Neural crest cell (in vitro differentiated cells): Measurements from ENCODE around the gene TPM2. TPM values are rescaled to one million over a fixed set of nuclear protein-coding genes. Genes with fewer than 3 reads are reported as not detected.

ENCODE experiments used
- DNase-seq: peaks from one replicate; pipeline ENCODE4 v3.0.0; 2021; ENCODE audit warnings: low read depth, mixed read lengths, low spot score
- H3K27ac Mint-ChIP-seq: one replicate; pipeline ENCODE4 v1.8.0; 2021; ENCODE audit warnings: mild to moderate bottlenecking, mixed read lengths; ENCODE audit not compliant: unreplicated experiment
- H3K27me3 Mint-ChIP-seq: 2 replicates; pipeline ENCODE4 v1.8.0; 2021; ENCODE audit warnings: low read depth, mild to moderate bottlenecking, mixed read lengths
- H3K36me3 Mint-ChIP-seq: 2 replicates; pipeline ENCODE4 v1.8.0; 2021; ENCODE audit warnings: low read depth, mild to moderate bottlenecking, mixed read lengths
- H3K4me1 Mint-ChIP-seq: 2 replicates; pipeline ENCODE4 v1.8.0; 2021; ENCODE audit warnings: mixed read lengths
- H3K4me3 Mint-ChIP-seq: one replicate; pipeline ENCODE4 v1.8.0; 2021; ENCODE audit warnings: mild to moderate bottlenecking, mixed read lengths
- H3K9me3 Mint-ChIP-seq: 2 replicates; pipeline ENCODE4 v1.8.0; 2021; ENCODE audit warnings: mixed read lengths
- CTCF ChIP-seq: fragments of 200-600 bp; sonication (generic); conservative IDR thresholded peaks from 2 replicates; pipeline ENCODE4 v1.5.0; 2021; ENCODE audit warnings: antibody characterized with exemption, mild to moderate bottlenecking
- long read RNA-seq: library from polyadenylated mRNA; unstranded; transcript quantifications from one replicate; pipeline ENCODE4 v2.0.0, GENCODE V29; 2020
- total RNA-seq: library from RNA; stranded (reverse); gene quantifications from 2 replicates; pipeline ENCODE4 v1.2.1, GENCODE V29; 2021

TPM2 gene
- 159 and 168 TPM in 2 replicates for total RNA-seq
- long read RNA-seq, transcript TPM2-211 (9 exons, 1,392 nt), result minor isoform, 10 of 70 reads
- long read RNA-seq, transcript TPM2-201 (9 exons, 1,018 nt), result major isoform, 51 of 70 reads
- long read RNA-seq, partial matches to known transcripts, result 3 of 70 reads
- long read RNA-seq, other reads (novel, unspliced or antisense), result 4 of 70 reads

GRCh38 chr9:35689542-35690293 lies at the start of gene TPM2:
Gene TPM2, minus strand, starts transcription at chr9:35689925. Its CDS starts 108 bp downstream, at chr9:35689817.
- Mint-ChIP-seq H3K27me3 (no peaks in the 10 kb centered on the region), H3K27ac (peak within 1 kb of the TSS; percentile 71), H3K9me3 (no peaks in the 10 kb centered on the region), H3K36me3 (peaks cover 3% of the 10 kb centered on the region), H3K4me1 (peaks cover 41% of the 10 kb centered on the region), H3K4me3 (peak within 1 kb of the TSS; percentile 94)
- no peak for TF ChIP-seq CTCF
- peak; percentile 51 for DNase-seq

GRCh38 chr9:35738924-35739323 lies 49.2 kb upstream of the TPM2 start:
- no peak for TF ChIP-seq CTCF
- peaks cover 26% of the 10 kb centered on the region for H3K36me3 Mint-ChIP-seq
- DNase-seq, result no peak
- H3K4me1 Mint-ChIP-seq, result peaks cover 14% of the 10 kb centered on the region
- no peaks in the 10 kb centered on the region for H3K9me3 Mint-ChIP-seq
- no peaks in the 10 kb centered on the region for H3K27me3 Mint-ChIP-seq
- H3K4me3 Mint-ChIP-seq, result peak overlapping the region; percentile 31
- no peak overlapping the region for H3K27ac Mint-ChIP-seq

DNA sequence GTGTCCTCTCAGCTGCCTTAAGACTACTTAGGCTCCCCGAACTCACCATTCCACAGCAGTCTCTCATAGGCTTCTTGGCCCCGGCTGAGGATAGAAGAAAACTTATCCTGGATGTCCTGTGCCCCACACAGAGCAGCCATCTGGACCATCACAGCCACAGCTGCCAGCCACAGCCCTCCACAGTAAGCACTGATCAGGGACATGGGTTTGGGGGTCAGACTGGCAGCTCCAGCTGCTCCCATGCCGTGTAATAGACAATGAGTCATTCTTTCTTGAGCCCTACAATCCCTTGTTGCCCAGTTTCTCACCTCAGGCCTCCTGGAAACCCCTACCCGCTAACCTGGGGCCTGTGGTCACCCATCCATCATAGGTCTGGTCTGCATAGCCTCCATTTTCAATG lies 48.5 kb upstream of the TPM2 start:
- peaks cover 18% of the 10 kb centered on the region for H3K4me1 Mint-ChIP-seq
- H3K36me3 Mint-ChIP-seq, result peaks cover 22% of the 10 kb centered on the region
- H3K9me3 Mint-ChIP-seq, result no peaks in the 10 kb centered on the region
- no peak for TF ChIP-seq CTCF
- no peak for DNase-seq
- H3K27ac Mint-ChIP-seq, result no peak overlapping the region
- no peaks in the 10 kb centered on the region for H3K27me3 Mint-ChIP-seq
- H3K4me3 Mint-ChIP-seq, result peak overlapping the region; percentile 34

- peak overlapping the region; percentile 50 for H3K27ac Mint-ChIP-seq
- H3K4me1 Mint-ChIP-seq, result peaks cover 23% of the 10 kb centered on the region
- TF ChIP-seq CTCF, result no peak
- no peak overlapping the region for H3K4me3 Mint-ChIP-seq
- H3K36me3 Mint-ChIP-seq, result peaks cover 19% of the 10 kb centered on the region
- DNase-seq, result no peak
- no peaks in the 10 kb centered on the region for H3K27me3 Mint-ChIP-seq
- H3K9me3 Mint-ChIP-seq, result no peaks in the 10 kb centered on the region
Observed at GRCh38 chr9:35737143-35737542, 47.4 kb upstream of the TPM2 start.

GRCh38 chr9:35736201-35736633 lies 46.5 kb upstream of the TPM2 start:
- Mint-ChIP-seq H3K27me3 (no peaks in the 10 kb centered on the region), H3K4me3 (peak overlapping the region; percentile 86), H3K27ac (peak overlapping the region; percentile 81), H3K36me3 (peaks cover 15% of the 10 kb centered on the region), H3K4me1 (peaks cover 23% of the 10 kb centered on the region), H3K9me3 (no peaks in the 10 kb centered on the region)
- TF ChIP-seq CTCF, result peak; percentile 77
- DNase-seq, result peak; percentile 60
